ENCODE results near the gene SYT4.

GRCh38 chr18:43267818-43268217, 9.5 kb downstream of the SYT4 start:
- TF ChIP-seq CTCF (IDR thresholded peaks at IDR 0.05; ENCODE audit: low read depth, low read length, poor library complexity, severe bottlenecking) (no peak), EZH2phosphoT487 (IDR thresholded peaks at IDR 0.05; ENCODE audit: borderline replicate concordance, low read length) (no peak)
